ENCODE results near the gene RDH11. TPM values are rescaled to one million over a fixed set of nuclear protein-coding genes. Genes with fewer than 3 reads are reported as not detected.
"Not testable (repeated sequence)": the region's sequence is repeated elsewhere in the genome, so short reads cannot be mapped to it uniquely, and the experiment has no call there.

The RDH11 gene
- total RNA-seq, 1 donor = 212 TPM

- peak; percentile 67 for DNase-seq (ENCODE audit: low read depth)
- peak; percentile 78 for TF ChIP-seq CTCF (IDR thresholded peaks at IDR 0.05; ENCODE audit: insufficient read depth, low read depth, low read length)
- H3K4me3 ChIP-seq (ENCODE audit: low read depth, low read length) = no peak overlapping the region
These were observed 9.0 kb upstream of the RDH11 start for GRCh38 chr14:67704484-67705089.

- TF ChIP-seq CTCF (IDR thresholded peaks at IDR 0.05; ENCODE audit: insufficient read depth, low read depth, low read length) = no peak
- DNase-seq (ENCODE audit: low read depth) = no peak
- H3K4me3 ChIP-seq (ENCODE audit: low read depth, low read length) = no peak overlapping the region
These were observed 8.4 kb upstream of the RDH11 start for GRCh38 chr14:67703997-67704396.

GRCh38 chr14:67701492-67701891, 5.9 kb upstream of the RDH11 start, which contains the start of gene RDH12:
TSS of gene RDH12 (plus strand) at chr14:67701886. CDS start at chr14:67722643, 20,757 bp downstream.
- H3K4me3 ChIP-seq (ENCODE audit: low read depth, low read length); DNase-seq (ENCODE audit: low read depth): not testable (repeated sequence)

DNA sequence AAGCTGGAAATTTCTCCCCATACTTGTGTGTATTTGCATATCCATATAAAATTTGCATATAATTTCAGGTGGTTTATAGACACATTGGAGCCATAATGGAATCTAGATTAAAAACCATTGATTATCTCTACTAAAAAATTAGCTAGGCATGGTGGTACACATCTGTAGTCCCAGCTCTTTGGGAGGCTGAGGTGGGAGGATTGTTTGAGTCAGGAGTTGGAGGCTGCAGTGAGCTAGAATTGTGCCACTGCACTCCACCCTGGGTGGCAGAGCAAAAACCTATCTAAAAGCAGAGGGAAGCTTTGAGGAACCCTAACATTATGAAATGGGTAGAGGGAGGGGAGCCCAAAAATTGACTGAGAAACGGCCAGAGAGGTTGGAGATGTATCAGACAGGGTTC, 2.6 kb upstream of the RDH11 start:
- DNase-seq (ENCODE audit: low read depth) = no peak
- H3K4me3 ChIP-seq (ENCODE audit: low read depth, low read length) = no peak overlapping the region

DNA sequence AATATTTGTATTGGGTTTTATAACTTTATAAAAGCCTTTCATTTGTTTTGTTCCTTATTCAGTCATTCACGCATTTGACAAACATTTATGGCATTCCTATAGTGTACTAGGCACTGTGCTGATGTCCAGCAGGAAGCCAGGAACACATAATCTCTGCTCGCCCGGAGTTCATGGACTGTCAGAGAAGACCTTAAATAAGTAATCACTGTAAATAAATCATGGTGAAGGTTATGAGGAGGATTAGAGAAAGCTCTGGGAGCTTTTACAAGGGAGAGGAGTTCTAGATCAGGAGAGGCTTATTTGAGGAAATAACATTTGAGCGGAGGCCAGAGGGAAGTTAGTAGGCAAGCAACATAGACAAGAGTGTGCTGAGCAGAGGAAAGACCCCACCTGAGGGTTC, 1.4 kb upstream of the RDH11 start:
- TF ChIP-seq CTCF (IDR thresholded peaks at IDR 0.05; ENCODE audit: insufficient read depth, low read depth, low read length) = no peak
- DNase-seq (ENCODE audit: low read depth) = peak; percentile 95

More for the DNA sequence above, 2.6 kb upstream of the RDH11 start:
- TF ChIP-seq CTCF (IDR thresholded peaks at IDR 0.05; ENCODE audit: insufficient read depth, low read depth, low read length) = no peak

DNA sequence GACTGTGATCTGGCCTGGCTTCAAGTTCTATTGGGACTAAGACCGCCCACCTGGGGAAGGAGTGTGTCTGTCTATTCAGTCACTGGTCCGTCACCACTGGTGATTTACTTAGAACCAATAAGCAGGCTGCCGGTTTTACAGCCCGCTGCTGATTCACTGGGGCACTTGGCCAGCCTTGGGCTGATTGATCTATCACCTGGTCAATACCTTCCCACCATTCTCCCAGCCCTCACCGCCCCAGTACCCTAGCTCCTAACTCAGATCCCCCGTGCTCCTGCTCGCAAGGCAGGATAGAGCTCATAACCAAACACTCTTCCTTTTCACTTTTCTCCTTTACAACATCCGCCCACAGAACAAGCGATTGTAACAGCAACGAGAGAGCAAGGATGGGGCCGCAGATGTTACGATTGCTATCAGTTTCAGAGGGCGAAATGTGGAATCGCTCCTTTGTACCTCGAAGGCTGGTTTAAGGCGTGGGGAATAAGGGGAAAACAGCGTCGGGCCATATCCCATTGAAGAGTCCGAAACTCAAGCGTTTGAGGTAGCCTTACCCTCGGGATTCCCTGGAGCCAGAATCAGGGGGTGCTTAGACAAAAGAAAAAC, 672 bp downstream of the RDH11 start:
- peak overlapping the region; percentile 81 for H3K4me3 ChIP-seq (ENCODE audit: low read depth, low read length)
- TF ChIP-seq CTCF (IDR thresholded peaks at IDR 0.05; ENCODE audit: insufficient read depth, low read depth, low read length) = no peak
- DNase-seq (ENCODE audit: low read depth) = peak; percentile 94

More for the DNA sequence above, 1.4 kb upstream of the RDH11 start:
- no peak overlapping the region for H3K4me3 ChIP-seq (ENCODE audit: low read depth, low read length)

- no peak for TF ChIP-seq CTCF (IDR thresholded peaks at IDR 0.05; ENCODE audit: insufficient read depth, low read depth, low read length)
- DNase-seq (ENCODE audit: low read depth) = no peak
These were observed 5.6 kb downstream of the RDH11 start for GRCh38 chr14:67690011-67690410.

More at GRCh38 chr14:67690011-67690410, 5.6 kb downstream of the RDH11 start:
- H3K4me3 ChIP-seq (ENCODE audit: low read depth, low read length) = no peak overlapping the region

Measured in fibroblast of villous mesenchyme (primary cell).